ENCODE results near the gene IMP4.

- TF ChIP-seq MAX (IDR thresholded peaks at IDR 0.05), result no peak
- TF ChIP-seq RAD21 (IDR thresholded peaks at IDR 0.05; ENCODE audit: low read depth), result no peak
- TF ChIP-seq CREB1 (IDR thresholded peaks at IDR 0.05; ENCODE audit: low read depth), result no peak
- no peak for TF ChIP-seq TAF1 (IDR thresholded peaks at IDR 0.05; ENCODE audit: low read depth)
- TF ChIP-seq EP300 (IDR thresholded peaks at IDR 0.05; ENCODE audit: borderline replicate concordance), result no peak
- TF ChIP-seq REST (IDR thresholded peaks at IDR 0.05; ENCODE audit: low read depth), result no peak
- no peak for TF ChIP-seq TCF12 (IDR thresholded peaks at IDR 0.05; ENCODE audit: low read depth)
- TF ChIP-seq YY1 (IDR thresholded peaks at IDR 0.05; ENCODE audit: low read depth), result no peak
- TF ChIP-seq USF1 (IDR thresholded peaks at IDR 0.05), result no peak
- TF ChIP-seq FOXM1 (IDR thresholded peaks at IDR 0.05; ENCODE audit: borderline replicate concordance, low read depth), result no peak
Observed at GRCh38 chr2:130381619-130382018, 38.9 kb downstream of the IMP4 start.

Data from Ishikawa (cell line).